ENCODE data around the gene RAD51B. TPM values are rescaled to one million over a fixed set of nuclear protein-coding genes. Genes with fewer than 3 reads are reported as not detected.
A peak's percentile ranks its signal among the peaks of the same experiment; 100 is the strongest.

RAD51B gene
- total and polyA plus RNA-seq, 5 donors: 0.88 to 5.3 (median 3.3) TPM

DNA sequence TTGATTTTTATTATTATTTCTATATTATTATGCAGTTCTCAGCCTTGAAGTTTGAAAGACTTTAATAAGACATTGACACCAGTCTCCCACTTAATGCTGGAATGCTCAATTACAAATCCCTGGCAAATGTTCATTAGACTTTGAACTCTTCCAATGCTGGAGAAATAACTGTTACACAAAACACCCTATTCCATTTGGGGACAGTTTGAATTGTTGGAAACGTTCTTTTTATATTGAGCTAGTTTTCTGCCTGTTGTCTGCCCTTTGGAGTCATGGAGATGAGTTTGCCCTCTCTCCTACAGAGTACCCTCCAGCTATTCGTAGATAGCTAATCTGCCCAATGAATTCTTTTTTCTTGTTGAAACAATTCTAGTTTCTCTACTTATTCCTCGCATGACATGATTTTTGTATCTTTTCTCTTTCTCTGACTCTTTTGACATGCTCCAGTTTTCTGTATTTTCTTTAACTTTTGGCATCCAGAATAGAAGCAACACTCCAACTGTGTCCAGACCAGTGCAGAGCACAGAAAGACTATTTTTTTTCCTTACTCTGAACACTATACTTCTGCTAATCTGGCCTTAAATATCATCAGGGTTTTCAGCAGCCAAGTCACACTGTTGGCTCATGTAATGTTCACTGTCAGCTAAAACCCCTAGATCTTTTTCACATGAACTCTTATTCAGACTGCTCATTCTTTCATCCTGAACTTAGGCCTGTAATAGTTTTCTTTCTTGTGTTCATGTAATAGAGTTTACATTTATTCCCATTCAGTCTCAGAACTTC, 379.3 kb downstream of the RAD51B start:
- Histone ChIP-seq H3K9me3 (ENCODE audit: control insufficient read depth, low read length) (no peaks in the 10 kb centered on the region), H3K4me1 (ENCODE audit: control insufficient read depth, insufficient read depth, low read length) (peaks cover 1% of the 10 kb centered on the region), H3K4me3 (ENCODE audit: low read length) (no peak overlapping the region), H3K27ac (ENCODE audit: low read length) (peak overlapping the region; percentile 43), H3K27me3 (ENCODE audit: control insufficient read depth, insufficient read depth) (no peaks in the 10 kb centered on the region)
- 50% methylated on average over 3 of the region's 3 CpGs for WGBS
- ATAC-seq (peak; percentile 79 to 92), DNase-seq (no peak)
- intact Hi-C loops (cut with DNase I): loop anchor here in 1 of 4 donors (10.0 kb wide), 1 partner anchor 54 kb away; no protein-coding TSS in a partner anchor

DNA sequence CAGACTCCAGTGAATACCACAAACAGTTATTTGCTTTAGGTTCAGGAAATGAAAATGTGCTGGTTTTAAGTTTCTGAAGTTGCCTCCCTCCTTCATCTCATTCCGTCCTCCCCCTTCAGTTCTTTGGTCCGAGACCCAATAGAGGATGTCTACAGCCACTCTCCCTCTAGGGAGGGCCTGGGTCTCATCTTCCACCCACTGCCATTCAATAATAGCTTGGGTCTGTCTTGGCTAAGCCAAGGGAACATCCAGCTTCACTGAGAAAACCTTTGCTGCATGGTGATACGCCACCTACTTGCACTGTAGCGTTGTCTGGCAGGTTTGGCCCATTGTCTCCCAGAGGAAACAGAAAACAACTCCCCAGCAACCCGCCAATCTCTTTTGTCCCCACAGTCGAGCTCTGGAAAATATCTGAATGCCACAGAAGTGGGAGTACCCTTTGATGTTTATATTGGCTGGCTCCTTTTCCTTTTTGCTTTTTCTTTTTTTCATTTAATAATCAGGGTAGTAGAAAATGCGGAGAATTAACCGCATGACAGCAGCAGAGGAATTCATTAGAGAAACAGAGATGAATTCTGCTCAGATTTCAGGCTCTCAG, 380.1 kb downstream of the RAD51B start:
- no peak overlapping the region for H3K4me3 ChIP-seq (ENCODE audit: low read length)
- 39% methylated on average over 8 of the region's 8 CpGs for WGBS
- DNase-seq (peak; percentile 51 to 72 (median 55)), ATAC-seq (peak; percentile 88 to 97)
- intact Hi-C loops (cut with DNase I): loop anchor here in 1 of 4 donors (10.0 kb wide), 1 partner anchor 55 kb away; no protein-coding TSS in a partner anchor
- H3K27me3 ChIP-seq (ENCODE audit: control insufficient read depth, insufficient read depth): no peaks in the 10 kb centered on the region
- peak overlapping the region; percentile 83 for H3K27ac ChIP-seq (ENCODE audit: low read length)
- H3K4me1 ChIP-seq (ENCODE audit: control insufficient read depth, insufficient read depth, low read length): peaks cover 1% of the 10 kb centered on the region
- no peaks in the 10 kb centered on the region for H3K9me3 ChIP-seq (ENCODE audit: control insufficient read depth, low read length)

- H3K9me3 ChIP-seq (ENCODE audit: control insufficient read depth, low read length): no peaks in the 10 kb centered on the region
- DNase-seq: no peak
- H3K27ac ChIP-seq (ENCODE audit: low read length): no peak overlapping the region
- intact Hi-C loops (cut with DNase I): no loop called here
- no peak for ATAC-seq
- peaks cover 1% of the 10 kb centered on the region for H3K4me1 ChIP-seq (ENCODE audit: control insufficient read depth, insufficient read depth, low read length)
- no peak overlapping the region for H3K4me3 ChIP-seq (ENCODE audit: low read length)
- no peaks in the 10 kb centered on the region for H3K27me3 ChIP-seq (ENCODE audit: control insufficient read depth, insufficient read depth)
These were observed 384.3 kb downstream of the RAD51B start for GRCh38 chr14:68203871-68204270.

- DNase-seq (no peak), ATAC-seq (no peak)
- 49% methylated on average over 1 of the region's 1 CpG for WGBS
- H3K4me1 ChIP-seq (ENCODE audit: control insufficient read depth, insufficient read depth, low read length): peaks cover 2% of the 10 kb centered on the region
- intact Hi-C loops (cut with DNase I): no loop called here
- no peaks in the 10 kb centered on the region for H3K27me3 ChIP-seq (ENCODE audit: control insufficient read depth, insufficient read depth)
- H3K27ac ChIP-seq (ENCODE audit: low read length): no peak overlapping the region
- no peaks in the 10 kb centered on the region for H3K9me3 ChIP-seq (ENCODE audit: control insufficient read depth, low read length)
- no peak overlapping the region for H3K4me3 ChIP-seq (ENCODE audit: low read length)
These were observed 388.6 kb downstream of the RAD51B start for GRCh38 chr14:68208218-68208617.

DNA sequence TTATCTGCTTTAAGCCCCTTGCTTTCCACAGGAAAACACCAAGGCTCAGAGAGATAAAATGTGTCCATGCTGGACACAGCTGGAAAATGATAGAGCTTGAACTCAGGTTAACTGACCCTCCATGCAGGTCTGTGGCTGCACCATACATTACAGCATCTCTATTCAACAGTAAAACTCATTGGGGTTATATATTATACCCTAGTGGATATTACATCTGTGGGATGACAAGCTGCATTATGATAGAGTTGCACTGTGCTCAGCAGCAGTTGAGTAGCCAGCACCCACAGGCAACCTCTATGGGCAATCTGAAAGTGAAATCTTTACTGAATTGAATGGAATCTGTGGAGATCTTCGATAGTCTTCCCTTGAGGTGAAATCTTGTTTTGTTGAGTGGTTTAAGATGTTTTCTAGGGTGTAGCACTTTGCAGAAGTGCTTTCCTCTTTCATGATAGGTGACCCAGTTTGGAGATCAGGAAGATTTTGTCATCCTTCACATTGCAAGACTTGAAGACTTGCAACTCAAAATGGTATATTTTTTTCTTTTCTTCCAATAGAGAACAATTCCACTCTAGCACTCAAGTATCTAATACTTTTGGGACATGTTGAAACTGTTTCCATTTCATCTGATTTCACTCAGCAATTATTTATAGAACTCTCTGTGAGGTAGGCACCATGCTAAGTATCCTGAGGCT, 389.2 kb downstream of the RAD51B start:
- WGBS: 88% methylated on average over 1 of the region's 1 CpG
- peak in 1 of 2 donors; percentile 32 for ATAC-seq
- peaks cover 2% of the 10 kb centered on the region for H3K4me1 ChIP-seq (ENCODE audit: control insufficient read depth, insufficient read depth, low read length)
- H3K27ac ChIP-seq (ENCODE audit: low read length): no peak overlapping the region
- no peak for DNase-seq
- no peaks in the 10 kb centered on the region for H3K9me3 ChIP-seq (ENCODE audit: control insufficient read depth, low read length)
- no peak overlapping the region for H3K4me3 ChIP-seq (ENCODE audit: low read length)
- no peaks in the 10 kb centered on the region for H3K27me3 ChIP-seq (ENCODE audit: control insufficient read depth, insufficient read depth)
- intact Hi-C loops (cut with DNase I): no loop called here

DNA sequence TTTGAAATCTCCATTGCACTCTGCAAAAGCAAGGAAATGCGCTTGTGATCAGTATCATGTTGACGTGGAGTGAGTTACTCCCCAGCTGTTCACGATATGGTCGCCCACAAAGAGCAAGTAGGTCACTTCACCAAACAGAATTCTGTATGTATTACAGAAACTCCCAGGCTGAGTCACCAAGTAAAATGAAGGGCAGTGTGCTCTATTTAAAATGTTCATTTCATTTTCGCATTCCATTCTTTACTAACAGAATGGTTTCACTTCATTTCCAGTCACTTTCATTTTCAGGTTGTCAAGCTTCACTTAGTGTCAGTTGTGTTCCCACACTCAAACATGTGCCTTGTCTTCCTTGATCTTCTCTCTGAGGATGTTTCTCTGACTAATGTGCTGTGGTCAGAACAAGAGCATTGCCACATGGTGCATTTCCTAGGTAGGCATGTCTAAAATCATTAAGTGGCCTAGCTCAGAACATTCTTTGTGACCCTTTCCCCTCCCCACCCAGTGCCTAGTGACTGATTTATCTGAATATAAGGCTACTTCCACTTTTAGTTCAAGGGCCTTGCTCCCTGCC, 391.2 kb downstream of the RAD51B start:
- Histone ChIP-seq H3K27me3 (ENCODE audit: control insufficient read depth, insufficient read depth) (no peaks in the 10 kb centered on the region), H3K9me3 (ENCODE audit: control insufficient read depth, low read length) (no peaks in the 10 kb centered on the region), H3K27ac (ENCODE audit: low read length) (peak overlapping the region; percentile 22), H3K4me3 (ENCODE audit: low read length) (no peak overlapping the region), H3K4me1 (ENCODE audit: control insufficient read depth, insufficient read depth, low read length) (peaks cover 2% of the 10 kb centered on the region)
- ATAC-seq (peak; percentile 75), DNase-seq (no peak)
- intact Hi-C loops (cut with DNase I): no loop called here
- 46% methylated on average over 5 of the region's 5 CpGs for WGBS

- no peaks in the 10 kb centered on the region for H3K9me3 ChIP-seq (ENCODE audit: control insufficient read depth, low read length)
- DNase-seq (no peak), ATAC-seq (no peak)
- 88% methylated on average over 2 of the region's 2 CpGs for WGBS
- H3K27ac ChIP-seq (ENCODE audit: low read length): no peak overlapping the region
- no peaks in the 10 kb centered on the region for H3K27me3 ChIP-seq (ENCODE audit: control insufficient read depth, insufficient read depth)
- H3K4me3 ChIP-seq (ENCODE audit: low read length): no peak overlapping the region
- intact Hi-C loops (cut with DNase I): no loop called here
- peaks cover 2% of the 10 kb centered on the region for H3K4me1 ChIP-seq (ENCODE audit: control insufficient read depth, insufficient read depth, low read length)
These were observed 391.8 kb downstream of the RAD51B start for GRCh38 chr14:68211421-68211820.

DNA sequence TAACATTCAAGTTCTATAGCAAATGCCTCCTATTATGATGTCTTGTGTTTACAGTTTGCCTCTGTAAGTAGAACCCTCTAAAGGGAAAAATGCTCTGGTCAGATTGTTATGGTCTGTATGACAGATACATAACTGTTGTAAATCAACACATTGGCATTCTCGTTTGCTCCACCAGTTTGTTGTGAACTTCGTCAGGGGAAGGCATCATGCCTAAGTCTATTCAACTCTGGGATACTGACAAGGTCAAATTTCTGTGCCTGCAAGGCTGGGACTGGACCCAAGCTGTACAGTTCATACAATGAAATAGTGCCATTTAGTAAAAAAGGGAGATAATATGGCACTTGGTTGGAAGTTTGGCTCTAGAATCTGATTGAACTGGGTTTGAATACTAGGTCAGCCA, 392.3 kb downstream of the RAD51B start:
- WGBS: 70% methylated on average over 2 of the region's 2 CpGs
- ATAC-seq (no peak), DNase-seq (no peak)
- Histone ChIP-seq H3K27me3 (ENCODE audit: control insufficient read depth, insufficient read depth) (no peaks in the 10 kb centered on the region), H3K4me3 (ENCODE audit: low read length) (no peak overlapping the region), H3K27ac (ENCODE audit: low read length) (no peak overlapping the region), H3K4me1 (ENCODE audit: control insufficient read depth, insufficient read depth, low read length) (peaks cover 2% of the 10 kb centered on the region), H3K9me3 (ENCODE audit: control insufficient read depth, low read length) (no peaks in the 10 kb centered on the region)
- intact Hi-C loops (cut with DNase I): no loop called here

DNA sequence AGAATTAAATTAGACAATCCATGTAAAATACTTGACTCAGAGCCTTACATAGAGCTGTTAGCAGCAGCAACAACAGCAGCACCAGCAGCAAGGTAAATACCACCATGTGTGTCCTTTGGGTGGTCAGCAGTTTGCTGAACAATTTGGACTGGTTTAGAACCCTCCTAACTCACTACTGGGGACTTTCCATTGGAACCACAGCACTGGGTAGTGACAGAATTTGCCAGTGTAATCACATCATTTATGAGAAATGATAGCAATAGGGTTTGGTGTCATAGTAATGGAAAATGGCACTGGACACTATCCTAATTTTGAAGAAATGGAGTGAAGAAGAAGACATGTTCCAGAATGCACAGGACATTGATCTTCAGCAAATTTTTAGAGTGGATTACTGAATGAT, 392.8 kb downstream of the RAD51B start:
- ATAC-seq (no peak), DNase-seq (no peak)
- H3K27me3 ChIP-seq (ENCODE audit: control insufficient read depth, insufficient read depth): no peaks in the 10 kb centered on the region
- no peak overlapping the region for H3K4me3 ChIP-seq (ENCODE audit: low read length)
- H3K4me1 ChIP-seq (ENCODE audit: control insufficient read depth, insufficient read depth, low read length): peaks cover 2% of the 10 kb centered on the region
- intact Hi-C loops (cut with DNase I): no loop called here
- H3K9me3 ChIP-seq (ENCODE audit: control insufficient read depth, low read length): no peaks in the 10 kb centered on the region
- H3K27ac ChIP-seq (ENCODE audit: low read length): no peak overlapping the region

- intact Hi-C loops (cut with DNase I): no loop called here
- Histone ChIP-seq H3K4me3 (ENCODE audit: low read length) (no peak overlapping the region), H3K9me3 (ENCODE audit: control insufficient read depth, low read length) (no peaks in the 10 kb centered on the region), H3K4me1 (ENCODE audit: control insufficient read depth, insufficient read depth, low read length) (peaks cover 2% of the 10 kb centered on the region), H3K27ac (ENCODE audit: low read length) (no peak overlapping the region), H3K27me3 (ENCODE audit: control insufficient read depth, insufficient read depth) (no peaks in the 10 kb centered on the region)
- WGBS: 55% methylated on average over 4 of the region's 4 CpGs
- ATAC-seq (no peak), DNase-seq (no peak)
These were observed 394.9 kb downstream of the RAD51B start for GRCh38 chr14:68214431-68214830.

- no peak overlapping the region for H3K27ac ChIP-seq (ENCODE audit: low read length)
- intact Hi-C loops (cut with DNase I): no loop called here
These were observed 396.1 kb downstream of the RAD51B start for GRCh38 chr14:68215629-68216028.

More at GRCh38 chr14:68215629-68216028, 396.1 kb downstream of the RAD51B start:
- no peaks in the 10 kb centered on the region for H3K4me1 ChIP-seq (ENCODE audit: control insufficient read depth, insufficient read depth, low read length)
- ATAC-seq (no peak), DNase-seq (no peak)
- H3K9me3 ChIP-seq (ENCODE audit: control insufficient read depth, low read length): no peaks in the 10 kb centered on the region
- H3K27me3 ChIP-seq (ENCODE audit: control insufficient read depth, insufficient read depth): no peaks in the 10 kb centered on the region
- 83% methylated on average over 2 of the region's 2 CpGs for WGBS
- no peak overlapping the region for H3K4me3 ChIP-seq (ENCODE audit: low read length)

Data from right cardiac atrium (tissue), 5 donors.